Natural killer cell (primary cell): ENCODE measurements around the gene CCDC88B. TPM values are rescaled to one million over a fixed set of nuclear protein-coding genes. Genes with fewer than 3 reads are reported as not detected.

ENCODE experiments used
- ATAC-seq, 3 donors: fragments of 150-1000 bp in 2 of 3; fragments of 200-7000 bp in 1 of 3; cut with Tn5 transposase; 1 replicate in 1 of 3; 2 replicates in 2 of 3; pipeline ENCODE4 v1.10.0; 2021; ENCODE audit warnings: mild to moderate bottlenecking in 2 of 3, moderate library complexity in 2 of 3
- DNase-seq, 2 donors: peaks; one replicate each; pipeline versions ENCODE4 v3.0.0 to v3.0.0-alpha.2; 2013 to 2021; ENCODE audit warnings: mixed read lengths in 1 of 2
- H3K27ac ChIP-seq: one replicate; pipeline ENCODE4 v1.5.1; 2013; ENCODE audit warnings: mild to moderate bottlenecking, low read length
- H3K27me3 ChIP-seq: one replicate; pipeline ENCODE4 v1.6.1; 2013; ENCODE audit warnings: low read length; ENCODE audit not compliant: control insufficient read depth, insufficient read depth
- H3K36me3 ChIP-seq: one replicate; pipeline ENCODE4 v1.6.1; 2013; ENCODE audit warnings: low read length; ENCODE audit not compliant: control insufficient read depth, insufficient read depth
- H3K4me1 ChIP-seq: one replicate; pipeline ENCODE4 v1.6.1; 2013; ENCODE audit warnings: low read length; ENCODE audit not compliant: control insufficient read depth, insufficient read depth
- H3K4me3 ChIP-seq: one replicate; pipeline ENCODE4 v1.5.1; 2013; ENCODE audit warnings: low read length
- H3K9me3 ChIP-seq: one replicate; pipeline ENCODE4 v1.6.1; 2013; ENCODE audit warnings: low read length; ENCODE audit not compliant: control insufficient read depth, insufficient read depth
- H3K27ac Mint-ChIP-seq, 2 donors: one replicate each; pipeline ENCODE4 v1.8.0; 2022; ENCODE audit warnings: mild to moderate bottlenecking in 2 of 2, mixed read lengths in 2 of 2, moderate library complexity in 1 of 2
- H3K27me3 Mint-ChIP-seq, 2 donors: one replicate each; pipeline ENCODE4 v1.8.0; 2022; ENCODE audit warnings: low read depth in 2 of 2, mixed read lengths in 2 of 2
- H3K36me3 Mint-ChIP-seq: one replicate; pipeline ENCODE4 v1.8.0; 2022; ENCODE audit warnings: mixed read lengths
- H3K4me1 Mint-ChIP-seq, 2 donors: one replicate each; pipeline ENCODE4 v1.8.0; 2022; ENCODE audit warnings: mixed read lengths in 2 of 2
- H3K4me3 Mint-ChIP-seq: one replicate; pipeline ENCODE4 v1.8.0; 2022; ENCODE audit warnings: mild to moderate bottlenecking, moderate library complexity, mixed read lengths
- H3K9me3 Mint-ChIP-seq, 2 donors: one replicate each; pipeline ENCODE4 v1.8.0; 2022; ENCODE audit warnings: mixed read lengths in 2 of 2
- WGBS: methylation state at CpG from one replicate; pipeline ENCODE4 v1.1.7; 2013; ENCODE audit warnings: missing lambda C conversion rate; ENCODE audit not compliant: insufficient coverage; 5-methylcytosine and 5-hydroxymethylcytosine counted together
- intact Hi-C: fragments of 100-400 bp; cut with micrococcal nuclease; formaldehyde crosslinking; loops from one replicate; pipeline ENCODE4 v1.14.2; 2022
- total RNA-seq, 4 donors: library from RNA; stranded (reverse); fragments of 120-200 nt in 1 of 4; gene quantifications; one replicate each; pipeline versions ENCODE4 v1.2.3 to v1.2.4, GENCODE V29; 2013 to 2022
- TF ChIP-seq, protein P1 (sequence below): fragments of 200-600 bp; IDR thresholded peaks from one replicate; pipeline ENCODE4 v1.8.0; 2022; ENCODE audit warnings: antibody characterized with exemption

Gene CCDC88B, protein sequence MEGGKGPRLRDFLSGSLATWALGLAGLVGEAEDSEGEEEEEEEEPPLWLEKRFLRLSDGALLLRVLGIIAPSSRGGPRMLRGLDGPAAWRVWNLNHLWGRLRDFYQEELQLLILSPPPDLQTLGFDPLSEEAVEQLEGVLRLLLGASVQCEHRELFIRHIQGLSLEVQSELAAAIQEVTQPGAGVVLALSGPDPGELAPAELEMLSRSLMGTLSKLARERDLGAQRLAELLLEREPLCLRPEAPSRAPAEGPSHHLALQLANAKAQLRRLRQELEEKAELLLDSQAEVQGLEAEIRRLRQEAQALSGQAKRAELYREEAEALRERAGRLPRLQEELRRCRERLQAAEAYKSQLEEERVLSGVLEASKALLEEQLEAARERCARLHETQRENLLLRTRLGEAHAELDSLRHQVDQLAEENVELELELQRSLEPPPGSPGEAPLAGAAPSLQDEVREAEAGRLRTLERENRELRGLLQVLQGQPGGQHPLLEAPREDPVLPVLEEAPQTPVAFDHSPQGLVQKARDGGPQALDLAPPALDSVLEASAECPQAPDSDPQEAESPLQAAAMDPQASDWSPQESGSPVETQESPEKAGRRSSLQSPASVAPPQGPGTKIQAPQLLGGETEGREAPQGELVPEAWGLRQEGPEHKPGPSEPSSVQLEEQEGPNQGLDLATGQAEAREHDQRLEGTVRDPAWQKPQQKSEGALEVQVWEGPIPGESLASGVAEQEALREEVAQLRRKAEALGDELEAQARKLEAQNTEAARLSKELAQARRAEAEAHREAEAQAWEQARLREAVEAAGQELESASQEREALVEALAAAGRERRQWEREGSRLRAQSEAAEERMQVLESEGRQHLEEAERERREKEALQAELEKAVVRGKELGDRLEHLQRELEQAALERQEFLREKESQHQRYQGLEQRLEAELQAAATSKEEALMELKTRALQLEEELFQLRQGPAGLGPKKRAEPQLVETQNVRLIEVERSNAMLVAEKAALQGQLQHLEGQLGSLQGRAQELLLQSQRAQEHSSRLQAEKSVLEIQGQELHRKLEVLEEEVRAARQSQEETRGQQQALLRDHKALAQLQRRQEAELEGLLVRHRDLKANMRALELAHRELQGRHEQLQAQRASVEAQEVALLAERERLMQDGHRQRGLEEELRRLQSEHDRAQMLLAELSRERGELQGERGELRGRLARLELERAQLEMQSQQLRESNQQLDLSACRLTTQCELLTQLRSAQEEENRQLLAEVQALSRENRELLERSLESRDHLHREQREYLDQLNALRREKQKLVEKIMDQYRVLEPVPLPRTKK (N-terminal part only)
- total RNA-seq = 100 to 1,000 TPM; 262 to 276 (median 272) TPM
- total RNA-seq (2013) = 131 TPM

DNA sequence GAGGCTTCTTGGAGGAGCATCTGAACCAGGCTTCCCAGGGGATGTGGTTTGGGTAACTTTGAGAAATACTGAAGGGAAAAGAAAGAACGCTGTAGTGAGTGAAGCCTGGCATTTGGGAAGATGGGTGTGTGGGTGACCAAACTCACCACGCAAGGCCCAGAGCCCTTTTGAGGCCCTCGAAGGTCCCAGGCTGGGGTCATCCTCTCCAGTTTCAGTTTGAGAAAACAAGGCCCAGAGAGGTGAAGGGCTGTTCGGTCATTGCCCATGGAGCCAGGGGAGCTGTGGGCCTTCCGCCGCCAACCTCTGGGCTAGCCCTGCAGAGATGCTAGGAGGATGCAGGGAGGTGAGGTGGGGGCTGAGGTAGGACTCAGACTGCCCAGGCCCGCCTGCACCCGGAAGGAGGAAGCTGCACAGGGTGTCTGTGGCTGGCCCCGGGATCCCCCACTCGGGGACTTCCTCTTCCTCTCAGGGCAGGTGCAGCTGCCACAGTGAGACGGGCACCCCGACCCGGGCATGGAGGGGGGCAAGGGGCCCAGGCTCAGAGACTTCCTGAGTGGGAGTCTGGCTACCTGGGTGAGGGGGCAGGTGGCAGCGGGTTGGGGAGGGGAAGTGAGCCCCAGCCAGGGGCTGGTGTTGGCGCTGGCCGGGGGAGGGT is at the start of gene CCDC88B:
TSS of gene CCDC88B (plus strand) at position 451 of the 655 bp plus-strand sequence. CDS start at position 514, 63 bp downstream.
- intact Hi-C loops = loop anchor here (1.0 to 5.0 kb wide), 4 partner anchors 23 to 133 kb away; partner anchors contain the start of genes ESRRA, FERMT3 and TRMT112
- no peaks in the 10 kb centered on the region for H3K27me3 ChIP-seq
- peaks cover 24 to 57% of the 10 kb centered on the region in 2 donors for H3K4me1 Mint-ChIP-seq
- H3K36me3 ChIP-seq = peaks cover 39% of the 10 kb centered on the region
- no peaks in the 10 kb centered on the region for H3K36me3 Mint-ChIP-seq
- H3K27ac ChIP-seq = peak within 1 kb of the TSS; percentile 98
- H3K27me3 Mint-ChIP-seq = no peaks in the 10 kb centered on the region
- DNase-seq (peak; percentile 85 to 94), ATAC-seq (peak; percentile 83 to 95 (median 87))
- TF ChIP-seq, protein P1, sequence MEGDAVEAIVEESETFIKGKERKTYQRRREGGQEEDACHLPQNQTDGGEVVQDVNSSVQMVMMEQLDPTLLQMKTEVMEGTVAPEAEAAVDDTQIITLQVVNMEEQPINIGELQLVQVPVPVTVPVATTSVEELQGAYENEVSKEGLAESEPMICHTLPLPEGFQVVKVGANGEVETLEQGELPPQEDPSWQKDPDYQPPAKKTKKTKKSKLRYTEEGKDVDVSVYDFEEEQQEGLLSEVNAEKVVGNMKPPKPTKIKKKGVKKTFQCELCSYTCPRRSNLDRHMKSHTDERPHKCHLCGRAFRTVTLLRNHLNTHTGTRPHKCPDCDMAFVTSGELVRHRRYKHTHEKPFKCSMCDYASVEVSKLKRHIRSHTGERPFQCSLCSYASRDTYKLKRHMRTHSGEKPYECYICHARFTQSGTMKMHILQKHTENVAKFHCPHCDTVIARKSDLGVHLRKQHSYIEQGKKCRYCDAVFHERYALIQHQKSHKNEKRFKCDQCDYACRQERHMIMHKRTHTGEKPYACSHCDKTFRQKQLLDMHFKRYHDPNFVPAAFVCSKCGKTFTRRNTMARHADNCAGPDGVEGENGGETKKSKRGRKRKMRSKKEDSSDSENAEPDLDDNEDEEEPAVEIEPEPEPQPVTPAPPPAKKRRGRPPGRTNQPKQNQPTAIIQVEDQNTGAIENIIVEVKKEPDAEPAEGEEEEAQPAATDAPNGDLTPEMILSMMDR = no peak
- peak within 1 kb of the TSS; percentile 89 for H3K4me3 ChIP-seq
- H3K4me3 Mint-ChIP-seq = peak within 1 kb of the TSS; percentile 95
- H3K9me3 Mint-ChIP-seq = no peaks in the 10 kb centered on the region
- WGBS = 2% methylated on average over 16 of the region's 16 CpGs
- peaks cover 55% of the 10 kb centered on the region for H3K4me1 ChIP-seq
- peak within 1 kb of the TSS; percentile 96 to 98 for H3K27ac Mint-ChIP-seq
- no peaks in the 10 kb centered on the region for H3K9me3 ChIP-seq

DNA sequence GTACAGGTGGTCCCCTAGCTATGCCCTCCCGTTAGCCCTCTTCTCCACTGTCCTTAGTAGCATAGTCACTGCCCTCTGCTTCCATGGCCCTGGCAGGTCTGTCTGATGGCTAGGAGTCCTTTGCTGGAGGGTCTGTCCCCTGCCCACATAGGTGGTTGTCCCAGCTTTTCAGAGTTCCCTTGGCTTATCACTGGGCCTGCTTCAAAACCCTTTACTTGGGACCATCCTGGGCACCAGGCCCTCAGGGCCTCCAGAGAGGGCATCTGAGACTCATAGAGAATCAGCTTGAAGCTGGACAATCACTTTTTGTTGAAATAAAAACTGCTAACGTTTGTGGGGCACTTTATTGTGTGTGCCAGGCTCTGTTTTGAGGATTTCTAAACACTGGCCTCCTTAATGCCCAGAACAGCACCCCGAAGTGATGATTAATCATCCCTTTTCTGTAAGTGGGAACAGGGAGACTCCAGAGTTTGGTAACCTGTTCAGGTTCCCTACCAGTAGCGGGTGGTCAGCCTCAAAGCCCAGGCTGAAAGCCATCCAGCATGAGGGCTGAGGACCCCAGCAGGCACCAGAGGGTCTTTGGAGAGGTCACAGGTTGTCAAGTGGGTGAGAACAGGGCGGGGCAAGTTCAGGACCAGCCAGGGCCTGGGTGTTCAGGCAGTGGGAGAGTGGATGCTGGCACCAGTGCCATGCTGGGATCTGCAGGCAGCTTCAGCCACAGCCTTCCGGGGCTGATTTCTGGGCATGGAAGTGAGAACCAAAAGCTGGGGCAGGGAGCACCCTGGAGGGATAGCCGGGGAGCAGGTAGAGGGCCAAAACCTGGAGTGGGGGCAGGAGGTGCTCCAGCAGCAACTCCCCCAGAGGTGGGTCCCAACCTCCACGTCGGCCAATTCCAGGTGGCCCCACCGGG is 49.4 kb upstream of the CCDC88B start:
- no peak overlapping the region for H3K27ac ChIP-seq
- peaks cover 19 to 30% of the 10 kb centered on the region in 2 donors for H3K27me3 Mint-ChIP-seq
- DNase-seq (no peak), ATAC-seq (no peak)
- intact Hi-C loops = no loop called here
- no peaks in the 10 kb centered on the region for H3K36me3 Mint-ChIP-seq
- H3K27me3 ChIP-seq = peaks cover 26% of the 10 kb centered on the region
- H3K9me3 Mint-ChIP-seq = no peaks in the 10 kb centered on the region
- H3K4me1 Mint-ChIP-seq = peaks cover 13 to 24% of the 10 kb centered on the region in 2 donors
- H3K9me3 ChIP-seq = no peaks in the 10 kb centered on the region
- H3K4me3 Mint-ChIP-seq = peak overlapping the region; percentile 84
- peak overlapping the region in 1 of 2 donors; percentile 54 for H3K27ac Mint-ChIP-seq
- TF ChIP-seq, protein P1 = no peak
- 65% methylated on average over 10 of the region's 10 CpGs for WGBS
- H3K4me3 ChIP-seq = no peak overlapping the region
- H3K36me3 ChIP-seq = no peaks in the 10 kb centered on the region
- peaks cover 21% of the 10 kb centered on the region for H3K4me1 ChIP-seq
